IPS DF 6.9 (cell line): ENCODE measurements around the gene LRRTM4.

ENCODE experiments used
- DNase-seq: peaks from one replicate; pipeline ENCODE4 v3.0.0-alpha.2; 2013; ENCODE audit warnings: low read depth, low spot score
- H3K27ac ChIP-seq: one replicate; pipeline ENCODE4 v1.5.1; 2013; ENCODE audit warnings: low read length, control low read depth
- H3K27me3 ChIP-seq: 2 replicates; pipeline ENCODE4 v1.6.1; 2013; ENCODE audit warnings: mild to moderate bottlenecking, low read length; ENCODE audit not compliant: control insufficient read depth, insufficient read depth
- H3K36me3 ChIP-seq: 2 replicates; pipeline ENCODE4 v1.6.1; 2013; ENCODE audit warnings: low read length; ENCODE audit not compliant: control insufficient read depth, insufficient read depth
- H3K4me1 ChIP-seq: 2 replicates; pipeline ENCODE4 v1.6.1; 2013; ENCODE audit warnings: low read length; ENCODE audit not compliant: control insufficient read depth, insufficient read depth
- H3K4me3 ChIP-seq: 2 replicates; pipeline ENCODE4 v1.5.1; 2013; ENCODE audit warnings: mild to moderate bottlenecking, low read length
- H3K9me3 ChIP-seq: 2 replicates; pipeline ENCODE4 v1.6.1; 2013; ENCODE audit warnings: low read length, inconsistent platforms; ENCODE audit not compliant: control insufficient read depth, insufficient read depth
- WGBS: extraction: QIAGEN DNeasy Blood & Tissue Kit; methylation state at CpG from one replicate; pipeline ENCODE4 v1.1.7; 2013; ENCODE audit warnings: mixed read lengths, missing lambda C conversion rate; ENCODE audit not compliant: insufficient read length, insufficient coverage; 5-methylcytosine and 5-hydroxymethylcytosine counted together

LRRTM4 gene

GRCh38 chr2:76997296-76997695, 524.9 kb downstream of the LRRTM4 start:
- WGBS = no CpG with 5 or more reads among the region's 1 CpG
- Histone ChIP-seq H3K27ac (no peak overlapping the region), H3K9me3 (no peaks in the 10 kb centered on the region), H3K27me3 (no peaks in the 10 kb centered on the region), H3K36me3 (no peaks in the 10 kb centered on the region), H3K4me3 (no peak overlapping the region), H3K4me1 (no peaks in the 10 kb centered on the region)
- no peak for DNase-seq

DNA sequence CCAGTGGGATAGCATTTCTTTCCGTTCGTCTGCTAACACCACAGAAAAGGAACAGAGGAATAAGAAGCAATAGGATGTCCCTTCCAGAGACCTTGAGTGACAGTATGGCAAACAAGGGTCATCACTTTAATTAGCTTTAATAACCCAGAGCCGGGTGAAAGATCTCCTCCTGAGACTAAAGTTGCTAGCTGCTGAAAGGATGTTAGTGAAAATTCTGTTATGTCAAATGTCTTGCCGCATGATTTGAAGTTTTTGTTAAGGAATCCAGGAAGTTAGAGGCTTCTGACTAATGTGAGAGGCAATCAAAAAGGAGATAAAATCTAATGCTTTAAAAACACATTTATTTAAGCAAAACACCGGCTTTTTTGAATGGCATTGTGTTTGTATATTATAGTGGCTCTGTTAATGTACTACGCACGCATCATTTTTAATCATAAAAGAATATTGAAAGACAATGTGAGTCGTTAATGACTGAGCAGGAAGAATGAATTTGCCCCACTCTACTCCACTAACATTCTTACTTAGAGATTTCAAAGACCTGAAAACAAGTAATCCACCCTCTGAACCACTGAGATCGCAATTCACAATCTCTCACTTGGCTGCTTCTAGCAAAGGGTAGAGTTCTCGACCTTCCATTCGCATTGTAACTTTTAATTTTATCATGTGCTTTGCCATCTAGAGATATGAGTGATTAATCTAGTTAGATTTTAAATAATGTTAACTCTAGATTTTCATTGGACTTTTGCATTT, 536.6 kb downstream of the LRRTM4 start:
- H3K4me1 ChIP-seq = no peaks in the 10 kb centered on the region
- H3K4me3 ChIP-seq = no peak overlapping the region
- no peaks in the 10 kb centered on the region for H3K36me3 ChIP-seq
- H3K27me3 ChIP-seq = no peaks in the 10 kb centered on the region
- H3K27ac ChIP-seq = no peak overlapping the region
- H3K9me3 ChIP-seq = no peaks in the 10 kb centered on the region
- DNase-seq = no peak
- WGBS = no CpG with 5 or more reads among the region's 11 CpGs

DNA sequence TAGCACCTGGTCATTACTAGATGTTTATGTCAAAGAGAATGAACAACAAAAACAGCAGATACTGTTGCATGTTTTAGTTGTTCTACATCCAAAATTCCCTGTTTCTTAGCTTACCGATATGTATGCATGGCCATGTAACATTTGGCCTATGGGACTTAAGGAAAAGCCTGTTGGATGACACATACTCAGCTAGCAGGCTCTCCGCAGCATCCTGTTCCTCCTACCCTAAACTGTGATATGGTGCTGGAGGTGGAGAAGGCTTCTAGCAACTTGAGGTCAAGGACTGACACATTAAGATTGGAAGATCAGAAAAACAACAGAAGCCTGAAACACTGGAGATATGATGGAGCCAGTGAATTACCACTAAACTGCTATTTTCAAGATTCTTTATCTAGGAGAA, 537.8 kb downstream of the LRRTM4 start:
- DNase-seq = no peak
- Histone ChIP-seq H3K4me1 (no peaks in the 10 kb centered on the region), H3K27ac (no peak overlapping the region), H3K36me3 (no peaks in the 10 kb centered on the region), H3K9me3 (no peaks in the 10 kb centered on the region), H3K4me3 (no peak overlapping the region), H3K27me3 (no peaks in the 10 kb centered on the region)
- whole genome bisulfite sequencing = no CpG with 5 or more reads among the region's 2 CpGs

DNA sequence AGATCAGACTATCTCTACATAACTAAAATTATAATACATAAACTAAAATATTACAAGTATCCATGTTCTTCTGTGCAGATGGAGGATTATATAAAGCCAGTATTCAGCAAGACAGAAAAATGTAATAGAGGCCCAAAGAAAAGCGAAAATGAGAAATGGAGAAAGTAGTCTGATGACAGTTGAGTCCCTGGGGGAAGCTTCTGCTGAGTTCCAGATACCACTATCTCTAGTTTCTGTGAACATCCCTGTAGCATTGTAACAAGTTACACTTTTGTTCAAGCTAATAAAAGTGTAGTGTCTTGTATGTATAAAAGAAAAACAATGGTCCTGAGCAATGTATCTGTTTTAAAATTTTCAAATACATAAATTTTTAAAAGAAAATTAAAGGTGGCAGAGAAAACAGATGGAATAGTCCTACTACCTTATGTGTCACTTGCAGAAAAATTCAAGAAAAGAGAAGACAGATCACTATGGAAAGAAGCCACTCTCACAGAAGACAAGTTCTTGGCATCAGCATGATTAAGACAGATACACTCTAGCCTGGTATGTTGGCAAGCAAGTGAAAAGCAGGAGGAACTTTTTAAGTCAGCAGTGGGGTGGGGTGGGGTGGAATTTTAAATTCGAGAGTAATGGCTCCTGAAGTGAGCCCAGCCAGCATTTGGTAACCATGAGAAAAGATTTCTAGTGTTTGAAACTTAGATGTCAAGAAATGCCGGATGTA, 541.9 kb downstream of the LRRTM4 start:
- no peaks in the 10 kb centered on the region for H3K36me3 ChIP-seq
- WGBS = no CpG with 5 or more reads among the region's 3 CpGs
- no peaks in the 10 kb centered on the region for H3K27me3 ChIP-seq
- H3K9me3 ChIP-seq = no peaks in the 10 kb centered on the region
- H3K4me1 ChIP-seq = no peaks in the 10 kb centered on the region
- no peak for DNase-seq
- H3K27ac ChIP-seq = no peak overlapping the region
- no peak overlapping the region for H3K4me3 ChIP-seq

DNA sequence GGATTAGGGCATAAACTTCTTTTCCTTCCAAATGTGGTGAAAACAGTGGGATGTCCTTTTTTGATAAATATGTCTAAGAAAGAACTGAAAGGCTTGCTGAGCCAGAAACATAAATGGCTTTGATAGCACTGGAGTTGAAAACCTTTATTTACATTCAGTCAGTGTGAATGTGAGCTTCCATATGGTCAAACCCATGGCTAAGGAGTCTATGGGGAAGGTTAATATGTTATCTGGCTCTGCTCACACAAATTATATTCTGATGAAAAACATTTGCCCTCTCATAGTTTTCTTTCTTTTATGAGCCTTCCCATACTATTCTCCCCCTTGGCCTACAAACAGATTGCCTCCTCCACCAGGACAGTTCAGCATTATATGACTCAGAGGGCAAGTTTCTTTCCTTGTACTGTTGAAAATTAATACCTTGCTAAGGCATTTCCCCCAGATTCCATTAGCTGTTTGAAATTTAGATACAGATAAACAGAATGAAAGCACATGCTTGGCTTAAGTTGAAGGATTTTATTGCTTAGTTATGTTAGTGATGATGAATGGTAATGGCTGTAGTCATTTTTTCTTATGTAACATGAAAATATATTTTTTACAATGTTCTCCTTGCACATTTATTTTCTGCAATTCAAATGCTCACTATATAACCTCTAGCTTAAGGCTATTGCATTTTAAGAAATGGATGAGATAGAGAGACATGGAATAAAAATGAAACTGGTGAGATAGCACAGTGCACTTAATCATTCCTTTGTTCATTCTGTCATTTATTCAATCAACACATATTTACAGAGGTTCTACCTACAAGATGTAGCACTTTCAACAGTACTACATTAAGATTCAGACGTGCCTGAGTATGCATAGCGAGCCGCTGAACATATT, 544.1 kb downstream of the LRRTM4 start:
- WGBS = no CpG with 5 or more reads among the region's 3 CpGs
- Histone ChIP-seq H3K4me1 (no peaks in the 10 kb centered on the region), H3K27me3 (no peaks in the 10 kb centered on the region), H3K9me3 (no peaks in the 10 kb centered on the region), H3K27ac (no peak overlapping the region), H3K4me3 (no peak overlapping the region), H3K36me3 (no peaks in the 10 kb centered on the region)
- no peak for DNase-seq

DNA sequence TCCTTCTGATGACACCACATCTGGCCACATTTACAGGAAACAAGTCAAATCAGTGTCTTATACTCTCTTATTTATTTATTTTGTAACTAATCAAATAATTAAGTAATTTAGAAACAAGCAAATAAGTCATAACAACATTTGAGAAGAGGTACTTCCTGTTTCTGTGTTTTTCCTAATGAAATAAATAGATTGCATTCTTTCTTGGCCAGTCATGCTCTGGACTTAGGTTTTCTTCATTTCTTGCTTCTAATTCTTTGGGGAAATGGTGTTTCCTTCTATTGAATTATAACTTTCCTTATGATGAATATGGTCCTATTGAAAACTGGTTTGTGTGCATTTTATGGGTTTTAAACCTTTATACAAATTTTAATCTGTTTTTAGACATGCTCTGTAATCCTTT, 546.4 kb downstream of the LRRTM4 start:
- no peaks in the 10 kb centered on the region for H3K27me3 ChIP-seq
- no peaks in the 10 kb centered on the region for H3K4me1 ChIP-seq
- no peak overlapping the region for H3K4me3 ChIP-seq
- no peak for DNase-seq
- no peaks in the 10 kb centered on the region for H3K36me3 ChIP-seq
- no peak overlapping the region for H3K27ac ChIP-seq
- no peaks in the 10 kb centered on the region for H3K9me3 ChIP-seq

- Histone ChIP-seq H3K4me1 (no peaks in the 10 kb centered on the region), H3K4me3 (no peak overlapping the region), H3K36me3 (no peaks in the 10 kb centered on the region), H3K27me3 (no peaks in the 10 kb centered on the region), H3K9me3 (no peaks in the 10 kb centered on the region), H3K27ac (no peak overlapping the region)
- no CpG with 5 or more reads among the region's 4 CpGs for WGBS
- DNase-seq = no peak
Observed at GRCh38 chr2:76973610-76974009, 548.6 kb downstream of the LRRTM4 start.

GRCh38 chr2:76965772-76966171, 556.4 kb downstream of the LRRTM4 start:
- Histone ChIP-seq H3K27ac (no peak overlapping the region), H3K4me1 (no peaks in the 10 kb centered on the region), H3K36me3 (no peaks in the 10 kb centered on the region), H3K4me3 (no peak overlapping the region), H3K9me3 (no peaks in the 10 kb centered on the region), H3K27me3 (no peaks in the 10 kb centered on the region)
- no peak for DNase-seq
- WGBS = no CpG with 5 or more reads among the region's 2 CpGs

DNA sequence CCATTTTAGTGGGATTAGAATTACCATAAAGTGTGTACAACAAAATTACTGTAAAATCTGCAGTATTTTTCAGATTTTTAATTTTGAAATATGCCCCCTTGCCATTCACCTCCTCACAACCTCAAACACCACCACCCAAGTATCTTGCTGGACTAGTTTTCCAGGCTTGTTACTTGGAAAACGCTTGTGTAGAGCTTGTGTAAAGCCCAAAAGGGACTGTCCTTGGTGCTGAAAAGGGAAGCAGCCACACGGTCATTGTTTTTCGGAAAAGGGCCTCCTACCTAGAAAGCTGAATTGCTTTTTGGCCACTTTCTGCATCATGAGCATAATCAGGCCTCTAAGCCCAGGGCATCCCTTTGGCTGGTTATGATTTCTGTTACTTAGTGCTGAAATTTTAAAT, 563.4 kb downstream of the LRRTM4 start:
- no peaks in the 10 kb centered on the region for H3K27me3 ChIP-seq
- peak; percentile 67 for DNase-seq
- no peak overlapping the region for H3K4me3 ChIP-seq
- no peaks in the 10 kb centered on the region; the same call in 1 of the 2 replicates for H3K4me1 ChIP-seq
- H3K27ac ChIP-seq = no peak overlapping the region
- H3K9me3 ChIP-seq = no peaks in the 10 kb centered on the region
- no CpG with 5 or more reads among the region's 3 CpGs for WGBS
- no peaks in the 10 kb centered on the region for H3K36me3 ChIP-seq

GRCh38 chr2:76953733-76954347, 568.3 kb downstream of the LRRTM4 start:
- no peaks in the 10 kb centered on the region for H3K27me3 ChIP-seq
- no peaks in the 10 kb centered on the region for H3K9me3 ChIP-seq
- no CpG with 5 or more reads among the region's 3 CpGs for WGBS
- H3K4me3 ChIP-seq = no peak overlapping the region
- no peaks in the 10 kb centered on the region for H3K4me1 ChIP-seq
- no peaks in the 10 kb centered on the region for H3K36me3 ChIP-seq
- DNase-seq = peak; percentile 82
- H3K27ac ChIP-seq = no peak overlapping the region
